Liver (tissue), 9 donors: Measurements from ENCODE around the gene MYO15A. TPM values are rescaled to one million over a fixed set of nuclear protein-coding genes. Genes with fewer than 3 reads are reported as not detected.

Experiments used
- DNase-seq: peaks from one replicate; pipeline ENCODE4 v3.0.0-alpha.2; 2017; ENCODE audit warnings: low spot score
- H3K27ac ChIP-seq, 2 donors: one replicate each; pipeline ENCODE4 v1.7.0; 2013; ENCODE audit warnings: inconsistent platforms in 2 of 2, low read length in 2 of 2, control low read depth in 1 of 2, low read depth in 1 of 2, mild to moderate bottlenecking in 1 of 2
- H3K27me3 ChIP-seq, 4 donors: one replicate each; pipeline versions ENCODE4 v1.6.1 to v1.7.0; 2013; ENCODE audit warnings: low read length in 3 of 4, inconsistent platforms in 1 of 4, mild to moderate bottlenecking in 1 of 4, moderate library complexity in 1 of 4; ENCODE audit not compliant: control insufficient read depth in 4 of 4, insufficient read depth in 4 of 4
- H3K36me3 ChIP-seq, 4 donors: one replicate each; pipeline versions ENCODE4 v1.6.1 to v1.7.0; 2013; ENCODE audit warnings: low read length in 3 of 4, mild to moderate bottlenecking in 3 of 4, low read depth in 1 of 4, moderate library complexity in 1 of 4; ENCODE audit not compliant: control insufficient read depth in 4 of 4, insufficient read depth in 3 of 4
- H3K4me1 ChIP-seq, 4 donors: one replicate each; pipeline versions ENCODE4 v1.6.1 to v1.7.0; 2013; ENCODE audit warnings: low read length in 3 of 4, mild to moderate bottlenecking in 3 of 4, moderate library complexity in 1 of 4; ENCODE audit not compliant: control insufficient read depth in 4 of 4, insufficient read depth in 4 of 4
- H3K4me3 ChIP-seq, 3 donors: one replicate each; pipeline versions ENCODE4 v1.6.1 to v1.7.0; 2013; ENCODE audit warnings: low read length in 3 of 3, control low read depth in 1 of 3, low read depth in 1 of 3, mild to moderate bottlenecking in 1 of 3
- H3K9ac ChIP-seq, 2 donors: one replicate each; pipeline ENCODE4 v1.7.0; 2013; ENCODE audit warnings: low read length in 2 of 2, mild to moderate bottlenecking in 2 of 2, moderate library complexity in 2 of 2, control low read depth in 1 of 2, low read depth in 1 of 2
- H3K9me3 ChIP-seq, 4 donors: one replicate each; pipeline versions ENCODE4 v1.6.1 to v1.7.0; 2013; ENCODE audit warnings: low read length in 3 of 4; ENCODE audit not compliant: control insufficient read depth in 4 of 4
- EGR1 ChIP-seq, 2 donors: IDR thresholded peaks; 2 replicates each; pipeline ENCODE4 v1.6.1; 2016 to 2018; ENCODE audit warnings: antibody characterized with exemption in 2 of 2, low read depth in 2 of 2
- FOXA2 ChIP-seq: IDR thresholded peaks from 2 replicates; pipeline ENCODE4 v1.6.1; 2016; ENCODE audit warnings: antibody characterized with exemption
- GABPA ChIP-seq, 2 donors: IDR thresholded peaks in 1 of 2; conservative IDR thresholded peaks in 1 of 2; 2 replicates each; pipeline ENCODE4 v1.6.1; 2016; ENCODE audit warnings: antibody characterized with exemption in 2 of 2, mild to moderate bottlenecking in 1 of 2, moderate library complexity in 1 of 2
- HNF4G ChIP-seq: IDR thresholded peaks from 2 replicates; pipeline ENCODE4 v1.6.1; 2016; ENCODE audit warnings: antibody characterized with exemption
- RAD21 ChIP-seq, 2 donors: IDR thresholded peaks; 2 replicates each; pipeline ENCODE4 v1.6.1; 2016; ENCODE audit warnings: antibody characterized with exemption in 2 of 2, mild to moderate bottlenecking in 2 of 2
- YY1 ChIP-seq: IDR thresholded peaks from 2 replicates; pipeline ENCODE4 v1.6.1; 2016; ENCODE audit warnings: antibody characterized with exemption, mild to moderate bottlenecking
- WGBS: extraction: QIAGEN DNeasy Blood & Tissue Kit; methylation state at CpG from one replicate; pipeline ENCODE4 v1.1.7; 2013; 5-methylcytosine and 5-hydroxymethylcytosine counted together
- polyA plus RNA-seq, 2 donors: library from polyadenylated mRNA; stranded (reverse) in 1 of 2; unstranded in 1 of 2; fragments of 200-250 nt in 1 of 2; fragments of >200 nt in 1 of 2; fragmentation: Nextera tagmentation in 1 of 2; extraction: Ambion mirVana in 1 of 2; gene quantifications; one replicate each; pipeline versions ENCODE4 v1.2.1 to v1.2.3, GENCODE V29; 2013 to 2015
- total RNA-seq, 2 donors: library from RNA; depleted of rRNA; stranded (reverse); fragments of >200 nt; gene quantifications; one replicate each; pipeline ENCODE4 v1.2.3, GENCODE V29; 2014
- TF ChIP-seq, protein P1 (sequence below): IDR thresholded peaks from 2 replicates; pipeline ENCODE4 v1.6.1; 2016; ENCODE audit warnings: antibody characterized with exemption
- donor health status: healthy.
- donor health status: healthy.
- donor health status: healthy.
- donor health status: healthy.
- donor health status: healthy.

MYO15A gene
- total and polyA plus RNA-seq, 4 donors, result 0.15 to 2.9 (median 0.97) TPM

DNA sequence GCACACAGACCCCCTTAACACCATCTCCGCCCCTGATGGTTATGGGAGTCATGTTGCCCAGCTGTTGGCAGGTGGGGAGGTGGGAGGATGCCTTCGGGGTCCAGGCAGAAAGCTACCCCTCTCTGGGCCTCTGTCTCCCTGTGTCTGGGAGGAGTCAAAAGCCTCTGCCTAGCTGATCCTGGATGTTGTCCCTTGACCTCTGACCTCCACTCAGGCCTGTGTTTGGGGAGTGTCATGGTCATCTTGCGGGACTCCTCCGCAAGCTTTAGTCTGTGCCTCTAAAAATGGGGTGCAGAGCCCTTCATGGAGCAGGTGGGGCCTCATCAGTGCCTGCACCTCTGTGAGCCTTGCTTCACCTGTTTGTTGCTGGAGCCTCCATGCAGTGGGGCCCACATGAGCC is 120.7 kb downstream of the MYO15A start:
- Histone ChIP-seq H3K36me3 (peaks cover 0 to under 1% (median 0%) of the 10 kb centered on the region in 4 donors), H3K4me3 (no peak overlapping the region), H3K4me1 (peaks cover 0 to 15% (median 6%) of the 10 kb centered on the region in 4 donors), H3K27ac (no peak overlapping the region), H3K9me3 (no peaks in the 10 kb centered on the region), H3K9ac (no peak overlapping the region), H3K27me3 (no peaks in the 10 kb centered on the region)
- TF ChIP-seq, protein P1, sequence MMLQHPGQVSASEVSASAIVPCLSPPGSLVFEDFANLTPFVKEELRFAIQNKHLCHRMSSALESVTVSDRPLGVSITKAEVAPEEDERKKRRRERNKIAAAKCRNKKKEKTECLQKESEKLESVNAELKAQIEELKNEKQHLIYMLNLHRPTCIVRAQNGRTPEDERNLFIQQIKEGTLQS, result no peak
- TF ChIP-seq RAD21 (IDR thresholded peaks at IDR 0.05) (no peak), GABPA (IDR thresholded peaks at IDR 0.05 in 1 of 2, conservative IDR thresholded peaks at IDR 0.05 in 1 of 2) (no peak), HNF4G (no peak), FOXA2 (no peak), EGR1 (IDR thresholded peaks at IDR 0.05; ENCODE audit: low read depth in 2 of 2) (no peak), YY1 (no peak)
- whole genome bisulfite sequencing, result 81% methylated on average over 4 of the region's 4 CpGs
- DNase-seq, result no peak

Other genes with a start within 250 kb of the MYO15A start
- 10 to 100 TPM in 1 of 2 donors, 1 to 10 TPM in 1; 5.0 to 24.0 TPM for gene TOM1L2, start 136.4 kb upstream of the MYO15A start, total RNA-seq
- 10 to 100 TPM in 1 of 2 donors, 1 to 10 TPM in 1; 8.4 to 10.3 TPM for gene TOM1L2, start 136.4 kb upstream of the MYO15A start, polyA plus RNA-seq
- gene DRC3, start 135.9 kb upstream of the MYO15A start, total RNA-seq, result 1 to 10 TPM in 1 of 2 donors, under 1 TPM in 1; 0.61 to 1.5 TPM
- gene DRC3, start 135.9 kb upstream of the MYO15A start, polyA plus RNA-seq, result 1 to 10 TPM in 1 of 2 donors, under 1 TPM in 1; 0.72 to 1.5 TPM
- gene ATPAF2, start 69.6 kb upstream of the MYO15A start, total RNA-seq, result 10 to 100 TPM; 12.9 to 14.4 TPM
- gene ATPAF2, start 69.6 kb upstream of the MYO15A start, polyA plus RNA-seq, result 10 to 100 TPM; 19.1 to 20.1 TPM
- gene GID4, start 69.3 kb upstream of the MYO15A start, total RNA-seq, result 1 to 10 TPM; 4.4 to 4.9 TPM
- gene GID4, start 69.3 kb upstream of the MYO15A start, polyA plus RNA-seq, result 1 to 10 TPM; 1.7 to 3.0 TPM
- gene DRG2, start 20.8 kb upstream of the MYO15A start, total RNA-seq, result 10 to 100 TPM; 10.9 to 24.9 TPM
- 10 to 100 TPM; 17.0 to 20.2 TPM for gene DRG2, start 20.8 kb upstream of the MYO15A start, polyA plus RNA-seq
- 10 to 100 TPM; 62.1 to 67.8 TPM for gene ALKBH5, start 75.1 kb downstream of the MYO15A start, total RNA-seq
- gene ALKBH5, start 75.1 kb downstream of the MYO15A start, polyA plus RNA-seq, result 10 to 100 TPM; 30.5 to 30.6 TPM
- gene LLGL1, start 116.9 kb downstream of the MYO15A start, total RNA-seq, result 10 to 100 TPM in 1 of 2 donors, 1 to 10 TPM in 1; 3.4 to 12.0 TPM
- 1 to 10 TPM in 1 of 2 donors, under 1 TPM in 1; 0.39 to 2.2 TPM for gene LLGL1, start 116.9 kb downstream of the MYO15A start, polyA plus RNA-seq
- 10 to 100 TPM; 73.4 to 90.9 TPM for gene FLII, start 150.0 kb downstream of the MYO15A start, total RNA-seq
- 10 to 100 TPM; 49.3 to 79.3 TPM for gene FLII, start 150.0 kb downstream of the MYO15A start, polyA plus RNA-seq
- 10 to 100 TPM in 1 of 2 donors, 1 to 10 TPM in 1; 7.4 to 11.1 TPM for gene MIEF2, start 151.9 kb downstream of the MYO15A start, total RNA-seq
- gene MIEF2, start 151.9 kb downstream of the MYO15A start, polyA plus RNA-seq, result 1 to 10 TPM; 4.1 to 5.8 TPM
- 10 to 100 TPM; 18.3 to 37.5 TPM for gene TOP3A, start 206.2 kb downstream of the MYO15A start, total RNA-seq
- gene TOP3A, start 206.2 kb downstream of the MYO15A start, polyA plus RNA-seq, result 10 to 100 TPM in 1 of 2 donors, 1 to 10 TPM in 1; 6.6 to 10.2 TPM
- 1 to 10 TPM; 9.0 to 9.7 TPM for gene SMCR8, start 206.5 kb downstream of the MYO15A start, total RNA-seq
- 1 to 10 TPM in 1 of 2 donors, under 1 TPM in 1; 0.76 to 3.2 TPM for gene SMCR8, start 206.5 kb downstream of the MYO15A start, polyA plus RNA-seq